HG03103 (cell line): ENCODE results near the gene PLK4.
"Not testable (repeated sequence)": the region's sequence is repeated elsewhere in the genome, so short reads cannot be mapped to it uniquely, and the experiment has no call there.

Experiments
- ATAC-seq: cut with Tn5 transposase; IDR thresholded peaks from one replicate; pipeline ENCODE4 v1.9.1; 2021; ENCODE audit warnings: low read depth; ENCODE audit not compliant: unreplicated experiment

The PLK4 gene

GRCh38 chr4:127899682-127900081 is 19.0 kb downstream of the PLK4 start:
- not testable (repeated sequence) for ATAC-seq

DNA sequence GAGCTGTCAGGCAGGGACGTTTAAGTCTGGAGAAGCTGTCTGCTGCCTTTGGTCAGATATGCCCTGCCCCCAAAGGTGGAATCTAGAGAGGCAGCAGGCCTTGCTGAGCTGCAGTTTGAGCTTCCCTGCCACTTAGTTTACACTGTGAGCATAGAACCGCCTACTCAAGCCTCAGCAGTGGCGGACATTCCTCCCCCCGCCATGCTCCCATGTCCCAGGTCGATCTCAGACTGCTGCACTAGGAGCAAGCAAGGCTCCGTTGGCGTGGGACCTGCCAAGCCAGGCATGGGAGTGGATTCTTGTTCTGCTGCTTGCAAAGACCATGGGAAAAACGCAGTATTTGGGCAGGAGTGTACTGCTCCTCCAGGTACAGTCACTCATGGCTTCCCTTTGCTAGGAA is 24.3 kb downstream of the PLK4 start:
- ATAC-seq = no peak

GRCh38 chr4:127916512-127916911 is 35.8 kb downstream of the PLK4 start:
- ATAC-seq = no peak

DNA sequence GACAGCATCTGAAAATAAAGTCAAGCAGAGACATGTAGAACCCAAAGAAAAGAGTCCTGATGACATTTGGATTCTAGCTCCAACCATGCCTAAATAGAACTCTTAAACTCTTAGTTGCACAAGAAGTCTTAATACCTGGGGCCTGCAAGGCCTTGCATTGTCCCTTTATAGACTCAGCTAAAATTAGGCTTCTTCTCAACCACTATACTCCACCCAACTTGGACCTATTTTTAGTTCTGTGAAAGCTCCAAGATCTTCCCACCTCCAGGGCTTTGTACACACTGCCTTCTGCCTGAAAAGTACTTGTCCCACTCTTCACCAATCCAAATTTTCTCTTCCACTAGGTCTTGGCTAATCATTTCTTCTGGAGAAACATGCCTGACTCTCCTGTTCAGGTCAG is 36.5 kb downstream of the PLK4 start:
- no peak for ATAC-seq

GRCh38 chr4:127920521-127920920 is 39.8 kb downstream of the PLK4 start:
- no peak for ATAC-seq

DNA sequence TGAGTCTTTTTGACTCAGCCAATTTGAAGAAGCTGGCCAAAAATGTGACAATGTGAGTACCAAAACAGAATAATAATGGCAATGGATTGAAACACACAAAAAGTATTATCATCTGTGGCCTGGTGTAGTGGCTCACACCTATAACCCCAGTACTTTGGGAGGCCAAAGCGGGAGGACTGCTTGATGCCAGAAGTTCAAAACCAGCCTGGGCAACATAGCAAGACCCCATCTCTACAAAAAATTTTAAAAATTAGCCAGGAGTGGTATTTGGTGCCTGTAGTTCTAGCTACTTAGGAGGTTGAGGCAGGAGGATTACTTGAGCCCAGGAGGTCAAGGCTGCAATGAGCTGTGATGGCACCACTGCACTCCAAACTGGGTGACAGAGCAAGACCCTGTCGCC is 41.5 kb downstream of the PLK4 start:
- ATAC-seq = no peak

- ATAC-seq = not testable (repeated sequence)
Measured at GRCh38 chr4:127925720-127926119, 45.0 kb downstream of the PLK4 start.

GRCh38 chr4:127930175-127930574 is 49.5 kb downstream of the PLK4 start:
- no peak for ATAC-seq

- ATAC-seq = not testable (repeated sequence)
Measured at GRCh38 chr4:127931836-127932235, 51.1 kb downstream of the PLK4 start.

GRCh38 chr4:127936974-127937373 is 56.3 kb downstream of the PLK4 start:
- ATAC-seq = no peak
